K562 (cell line): ENCODE measurements around the gene ISYNA1. TPM values are rescaled to one million over a fixed set of nuclear protein-coding genes. Genes with fewer than 3 reads are reported as not detected.
A peak's percentile ranks its signal among the peaks of the same experiment; 100 is the strongest.

ENCODE experiments used
- CBX5 ChIP-seq: IDR thresholded peaks from 2 replicates; pipeline ENCODE4 v1.6.1; 2014; ENCODE audit warnings: low read depth, borderline replicate concordance
- CC2D1A ChIP-seq: fragments of 450-650 bp; IDR thresholded peaks from 2 replicates; pipeline ENCODE4 v1.6.1; 2017; ENCODE audit warnings: mild to moderate bottlenecking
- CCNT2 ChIP-seq: IDR thresholded peaks from 2 replicates; pipeline ENCODE4 v1.6.1; 2011; ENCODE audit warnings: borderline replicate concordance, low read depth, mild to moderate bottlenecking, moderate library complexity, mixed read lengths, low read length; ENCODE audit not compliant: insufficient read length; ENCODE audit errors: extremely low read depth
- ETV5 ChIP-seq: sonication (generic); formaldehyde crosslinking; IDR thresholded peaks from 2 replicates; pipeline ENCODE4 v1.4.0; 2020; ENCODE audit warnings: low read depth, mild to moderate bottlenecking, missing genetic modification reagents
- HDGF ChIP-seq: fragments of 450-650 bp; IDR thresholded peaks from 2 replicates; pipeline ENCODE4 v1.6.1; 2016
- JUND ChIP-seq, 2 experiments: IDR thresholded peaks; 2 replicates in 1 of 2; 3 replicates in 1 of 2; pipeline ENCODE4 v1.6.1; 2011; ENCODE audit warnings: borderline replicate concordance in 2 of 2, low read depth in 2 of 2, low read length in 2 of 2, improper control_type of control experiment in 1 of 2, missing biosample characterization in 1 of 2, missing genetic modification characterization in 1 of 2, missing genetic modification reagents in 1 of 2
- MAFF ChIP-seq: IDR thresholded peaks from 2 replicates; pipeline ENCODE4 v1.6.1; 2012; ENCODE audit warnings: low read length, improper control_type of control experiment
- PTBP1 ChIP-seq: fragments of 200-400 bp; formaldehyde crosslinking; IDR thresholded peaks from 2 replicates; pipeline ENCODE4 v1.6.1; 2017; ENCODE audit warnings: low read depth, low read length
- RBM34 ChIP-seq: fragments of 200-400 bp; formaldehyde crosslinking; IDR thresholded peaks from 2 replicates; pipeline ENCODE4 v1.6.1; 2018; ENCODE audit warnings: low read length, borderline replicate concordance; ENCODE audit not compliant: insufficient read depth
- SMARCE1 ChIP-seq: fragments of 450-650 bp; IDR thresholded peaks from 2 replicates; pipeline ENCODE4 v1.7.1; 2016; ENCODE audit warnings: mild to moderate bottlenecking
- SPI1 ChIP-seq: IDR thresholded peaks from 2 replicates; pipeline ENCODE4 v1.6.1; 2011; ENCODE audit warnings: low read depth, low read length, control low read depth, borderline replicate concordance
- TFAM ChIP-seq: fragments of 250-450 bp; sonication (Bioruptor Pico); conservative IDR thresholded peaks from 2 replicates; pipeline ENCODE4 v1.5.0; 2021; ENCODE audit warnings: mild to moderate bottlenecking, moderate library complexity
- TOE1 ChIP-seq, 2 experiments: fragments of 450-650 bp in 1 of 2; sonication (generic) in 1 of 2; formaldehyde crosslinking in 1 of 2; IDR thresholded peaks; 2 replicates each; pipeline versions ENCODE4 v1.7.1 to v1.8.0; 2016 to 2022; ENCODE audit warnings: borderline replicate concordance in 2 of 2, mild to moderate bottlenecking in 2 of 2, antibody characterized with exemption in 1 of 2, inconsistent platforms in 1 of 2, low read depth in 1 of 2, missing genetic modification reagents in 1 of 2, moderate library complexity in 1 of 2
- ZNF408 ChIP-seq: fragments of 250-450 bp; sonication (Bioruptor Pico); IDR thresholded peaks from 2 replicates; pipeline ENCODE4 v1.4.0; 2020; ENCODE audit warnings: low read depth, mild to moderate bottlenecking, moderate library complexity
- polyA plus RNA-seq, 8 experiments: library from polyadenylated mRNA; depleted of rRNA in 4 of 8; stranded (reverse) in 5 of 8; unstranded in 3 of 8; fragments of >200 nt; fragmentation: Nextera tagmentation in 2 of 8; fragmentation: Illumina TruSeq in 1 of 8; extraction: Ambion mirVana in 2 of 8; extraction: Trizol in 1 of 8; gene quantifications; 2 replicates each; pipeline versions ENCODE4 v1.2.1 to v1.2.3, GENCODE V29; 2011 to 2014; ENCODE audit warnings: inconsistent platforms in 1 of 8, missing spikeins in 1 of 8
- total RNA-seq, 7 experiments: library from RNA; depleted of rRNA in 6 of 7; stranded (reverse); fragments of >200 nt in 6 of 7; fragmentation: Illumina TruSeq in 2 of 7; extraction: Trizol in 2 of 7; gene quantifications; 2 replicates each; pipeline versions ENCODE4 v1.2.1 to v1.2.3, GENCODE V29; 2011 to 2021; ENCODE audit warnings: low replicate concordance in 1 of 7
- TF ChIP-seq, protein P1 (sequence below), 2 experiments: fragments of 450-650 bp in 1 of 2; IDR thresholded peaks; 2 replicates each; pipeline ENCODE4 v1.6.1; 2011 to 2017; ENCODE audit warnings: low read depth in 2 of 2, antibody characterized with exemption in 1 of 2, borderline replicate concordance in 1 of 2, low read length in 1 of 2, mild to moderate bottlenecking in 1 of 2, mixed read lengths in 1 of 2; ENCODE audit not compliant: control insufficient read depth in 1 of 2
- TF ChIP-seq, protein P2 (sequence below): fragments of 250-450 bp; sonication (Bioruptor Pico); IDR thresholded peaks from 2 replicates; pipeline ENCODE4 v1.8.0; 2021; ENCODE audit warnings: mild to moderate bottlenecking, moderate library complexity
- TF ChIP-seq, protein P3 (sequence below), 2 experiments: fragments of 450-650 bp; conservative IDR thresholded peaks; 2 replicates each; pipeline ENCODE4 v1.6.1; 2017; ENCODE audit warnings: mild to moderate bottlenecking in 2 of 2, moderate library complexity in 2 of 2
- TF ChIP-seq, protein P4 (sequence below): fragments of 250-450 bp; sonication (Bioruptor Pico); IDR thresholded peaks from 2 replicates; pipeline ENCODE4 v1.8.0; 2022; ENCODE audit warnings: inconsistent platforms

Gene ISYNA1
- total and polyA plus RNA-seq, 9 of the 15 experiments (the other 6 are each of a cell fraction or from before 2014, with no cell fraction given) = 21.8 to 460 (median 93.2) TPM

DNA sequence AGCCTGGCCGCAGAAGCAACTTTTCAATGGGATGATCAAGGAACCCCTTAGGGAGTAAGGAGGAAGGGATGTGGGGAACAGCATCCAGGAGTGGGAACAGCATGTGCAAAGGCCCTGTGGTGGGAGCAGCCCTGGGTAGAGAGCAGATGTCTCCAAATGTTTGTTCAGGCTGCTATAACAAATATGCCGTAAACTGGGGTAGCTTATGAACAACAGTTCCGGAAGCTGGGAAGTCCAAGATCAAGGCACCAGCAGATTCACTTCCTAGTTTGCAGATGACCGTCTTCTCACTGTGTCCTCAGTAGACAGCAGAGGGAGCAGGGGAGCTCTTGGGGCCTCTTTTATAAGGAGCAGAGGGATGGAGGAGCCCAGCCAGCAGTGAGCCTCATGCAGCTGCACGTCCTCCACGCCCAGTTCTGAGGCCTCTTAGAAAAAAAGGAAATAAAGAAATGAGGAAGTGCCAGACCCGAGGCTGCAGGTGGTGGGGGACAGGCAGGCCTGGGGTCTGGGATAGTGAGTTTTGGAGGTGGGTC lies 36.3 kb downstream of the ISYNA1 start (continued):
- TF ChIP-seq, protein P1, sequence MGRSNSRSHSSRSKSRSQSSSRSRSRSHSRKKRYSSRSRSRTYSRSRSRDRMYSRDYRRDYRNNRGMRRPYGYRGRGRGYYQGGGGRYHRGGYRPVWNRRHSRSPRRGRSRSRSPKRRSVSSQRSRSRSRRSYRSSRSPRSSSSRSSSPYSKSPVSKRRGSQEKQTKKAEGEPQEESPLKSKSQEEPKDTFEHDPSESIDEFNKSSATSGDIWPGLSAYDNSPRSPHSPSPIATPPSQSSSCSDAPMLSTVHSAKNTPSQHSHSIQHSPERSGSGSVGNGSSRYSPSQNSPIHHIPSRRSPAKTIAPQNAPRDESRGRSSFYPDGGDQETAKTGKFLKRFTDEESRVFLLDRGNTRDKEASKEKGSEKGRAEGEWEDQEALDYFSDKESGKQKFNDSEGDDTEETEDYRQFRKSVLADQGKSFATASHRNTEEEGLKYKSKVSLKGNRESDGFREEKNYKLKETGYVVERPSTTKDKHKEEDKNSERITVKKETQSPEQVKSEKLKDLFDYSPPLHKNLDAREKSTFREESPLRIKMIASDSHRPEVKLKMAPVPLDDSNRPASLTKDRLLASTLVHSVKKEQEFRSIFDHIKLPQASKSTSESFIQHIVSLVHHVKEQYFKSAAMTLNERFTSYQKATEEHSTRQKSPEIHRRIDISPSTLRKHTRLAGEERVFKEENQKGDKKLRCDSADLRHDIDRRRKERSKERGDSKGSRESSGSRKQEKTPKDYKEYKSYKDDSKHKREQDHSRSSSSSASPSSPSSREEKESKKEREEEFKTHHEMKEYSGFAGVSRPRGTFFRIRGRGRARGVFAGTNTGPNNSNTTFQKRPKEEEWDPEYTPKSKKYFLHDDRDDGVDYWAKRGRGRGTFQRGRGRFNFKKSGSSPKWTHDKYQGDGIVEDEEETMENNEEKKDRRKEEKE (IDR thresholded peaks at IDR 0.05; ENCODE audit: borderline replicate concordance in 1 of 2, control insufficient read depth in 1 of 2, low read depth in 2 of 2, low read length in 1 of 2) = no peak
- no peak for TF ChIP-seq TOE1 (IDR thresholded peaks at IDR 0.05; ENCODE audit: borderline replicate concordance)
- TF ChIP-seq TOE1 (CRISPR knock-in tag; IDR thresholded peaks at IDR 0.05; ENCODE audit: borderline replicate concordance, low read depth) = no peak
- TF ChIP-seq, protein P2, sequence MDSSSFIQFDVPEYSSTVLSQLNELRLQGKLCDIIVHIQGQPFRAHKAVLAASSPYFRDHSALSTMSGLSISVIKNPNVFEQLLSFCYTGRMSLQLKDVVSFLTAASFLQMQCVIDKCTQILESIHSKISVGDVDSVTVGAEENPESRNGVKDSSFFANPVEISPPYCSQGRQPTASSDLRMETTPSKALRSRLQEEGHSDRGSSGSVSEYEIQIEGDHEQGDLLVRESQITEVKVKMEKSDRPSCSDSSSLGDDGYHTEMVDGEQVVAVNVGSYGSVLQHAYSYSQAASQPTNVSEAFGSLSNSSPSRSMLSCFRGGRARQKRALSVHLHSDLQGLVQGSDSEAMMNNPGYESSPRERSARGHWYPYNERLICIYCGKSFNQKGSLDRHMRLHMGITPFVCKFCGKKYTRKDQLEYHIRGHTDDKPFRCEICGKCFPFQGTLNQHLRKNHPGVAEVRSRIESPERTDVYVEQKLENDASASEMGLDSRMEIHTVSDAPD (CRISPR knock-in tag) = no peak
- TF ChIP-seq HDGF = no peak; the same call in 1 of the 2 replicates
- no peak; the same call in 1 of the 2 replicates for TF ChIP-seq ETV5
- TF ChIP-seq, protein P3, sequence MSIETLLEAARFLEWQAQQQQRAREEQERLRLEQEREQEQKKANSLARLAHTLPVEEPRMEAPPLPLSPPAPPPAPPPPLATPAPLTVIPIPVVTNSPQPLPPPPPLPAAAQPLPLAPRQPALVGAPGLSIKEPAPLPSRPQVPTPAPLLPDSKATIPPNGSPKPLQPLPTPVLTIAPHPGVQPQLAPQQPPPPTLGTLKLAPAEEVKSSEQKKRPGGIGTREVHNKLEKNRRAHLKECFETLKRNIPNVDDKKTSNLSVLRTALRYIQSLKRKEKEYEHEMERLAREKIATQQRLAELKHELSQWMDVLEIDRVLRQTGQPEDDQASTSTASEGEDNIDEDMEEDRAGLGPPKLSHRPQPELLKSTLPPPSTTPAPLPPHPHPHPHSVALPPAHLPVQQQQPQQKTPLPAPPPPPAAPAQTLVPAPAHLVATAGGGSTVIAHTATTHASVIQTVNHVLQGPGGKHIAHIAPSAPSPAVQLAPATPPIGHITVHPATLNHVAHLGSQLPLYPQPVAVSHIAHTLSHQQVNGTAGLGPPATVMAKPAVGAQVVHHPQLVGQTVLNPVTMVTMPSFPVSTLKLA (conservative IDR thresholded peaks at IDR 0.05) = 0 out of 4 replicates have a peak, but pooled peaks of 1 of the 2 experiments have one; percentile 41
- TF ChIP-seq MAFF = no peak
- TF ChIP-seq CBX5 = no peak
- TF ChIP-seq, protein P4, sequence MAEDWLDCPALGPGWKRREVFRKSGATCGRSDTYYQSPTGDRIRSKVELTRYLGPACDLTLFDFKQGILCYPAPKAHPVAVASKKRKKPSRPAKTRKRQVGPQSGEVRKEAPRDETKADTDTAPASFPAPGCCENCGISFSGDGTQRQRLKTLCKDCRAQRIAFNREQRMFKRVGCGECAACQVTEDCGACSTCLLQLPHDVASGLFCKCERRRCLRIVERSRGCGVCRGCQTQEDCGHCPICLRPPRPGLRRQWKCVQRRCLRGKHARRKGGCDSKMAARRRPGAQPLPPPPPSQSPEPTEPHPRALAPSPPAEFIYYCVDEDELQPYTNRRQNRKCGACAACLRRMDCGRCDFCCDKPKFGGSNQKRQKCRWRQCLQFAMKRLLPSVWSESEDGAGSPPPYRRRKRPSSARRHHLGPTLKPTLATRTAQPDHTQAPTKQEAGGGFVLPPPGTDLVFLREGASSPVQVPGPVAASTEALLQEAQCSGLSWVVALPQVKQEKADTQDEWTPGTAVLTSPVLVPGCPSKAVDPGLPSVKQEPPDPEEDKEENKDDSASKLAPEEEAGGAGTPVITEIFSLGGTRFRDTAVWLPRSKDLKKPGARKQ (CRISPR knock-in tag) = no peak
- no peak for TF ChIP-seq CCNT2
- no peak for TF ChIP-seq TFAM
- peak; percentile 27; the same call in 1 of the 2 replicates for TF ChIP-seq JUND (IDR thresholded peaks at IDR 0.05; ENCODE audit: borderline replicate concordance, low read depth, low read length)
- TF ChIP-seq JUND (tag; IDR thresholded peaks at IDR 0.05; ENCODE audit: borderline replicate concordance, low read depth, low read length) = no peak; the same call in 2 of the 3 replicates
- TF ChIP-seq ZNF408 (CRISPR knock-in tag) = no peak
- TF ChIP-seq CC2D1A = no peak
- peak; percentile 59; the same call in 1 of the 2 replicates for TF ChIP-seq SMARCE1
- no peak for TF ChIP-seq RBM34
- TF ChIP-seq PTBP1 = 0 out of 2 replicates have a peak, but pooled peaks have one; percentile 83
- peak; percentile 100 for TF ChIP-seq SPI1
